Measurements from ENCODE around the gene CNPY1.

DNA sequence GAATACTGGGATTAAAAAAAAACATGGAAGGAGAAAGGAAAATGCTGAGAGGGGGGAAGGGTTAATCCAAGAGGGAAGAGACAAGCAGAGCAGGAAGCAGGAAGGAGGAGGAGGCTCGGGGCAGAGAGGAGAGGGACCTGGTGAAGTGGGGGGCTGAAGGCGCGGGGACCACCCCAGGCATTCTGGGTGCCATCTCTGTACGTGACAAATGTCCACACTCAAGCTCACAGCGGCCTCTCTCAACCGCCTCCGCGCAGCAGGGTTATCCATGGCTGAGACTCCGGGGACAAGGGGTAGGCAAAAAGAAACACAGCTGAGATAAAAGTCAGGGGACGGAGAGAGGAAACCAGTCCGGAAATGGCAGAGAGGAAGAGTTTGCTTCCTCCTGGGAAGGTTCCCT is 54.5 kb downstream of the CNPY1 start:
- TF ChIP-seq POLR2A (IDR thresholded peaks at IDR 0.05) = no peak
- TF ChIP-seq, protein P1, sequence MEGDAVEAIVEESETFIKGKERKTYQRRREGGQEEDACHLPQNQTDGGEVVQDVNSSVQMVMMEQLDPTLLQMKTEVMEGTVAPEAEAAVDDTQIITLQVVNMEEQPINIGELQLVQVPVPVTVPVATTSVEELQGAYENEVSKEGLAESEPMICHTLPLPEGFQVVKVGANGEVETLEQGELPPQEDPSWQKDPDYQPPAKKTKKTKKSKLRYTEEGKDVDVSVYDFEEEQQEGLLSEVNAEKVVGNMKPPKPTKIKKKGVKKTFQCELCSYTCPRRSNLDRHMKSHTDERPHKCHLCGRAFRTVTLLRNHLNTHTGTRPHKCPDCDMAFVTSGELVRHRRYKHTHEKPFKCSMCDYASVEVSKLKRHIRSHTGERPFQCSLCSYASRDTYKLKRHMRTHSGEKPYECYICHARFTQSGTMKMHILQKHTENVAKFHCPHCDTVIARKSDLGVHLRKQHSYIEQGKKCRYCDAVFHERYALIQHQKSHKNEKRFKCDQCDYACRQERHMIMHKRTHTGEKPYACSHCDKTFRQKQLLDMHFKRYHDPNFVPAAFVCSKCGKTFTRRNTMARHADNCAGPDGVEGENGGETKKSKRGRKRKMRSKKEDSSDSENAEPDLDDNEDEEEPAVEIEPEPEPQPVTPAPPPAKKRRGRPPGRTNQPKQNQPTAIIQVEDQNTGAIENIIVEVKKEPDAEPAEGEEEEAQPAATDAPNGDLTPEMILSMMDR (IDR thresholded peaks at IDR 0.05) = no peak
- TF ChIP-seq POLR2AphosphoS5 (IDR thresholded peaks at IDR 0.05) = no peak
